IMR-90 (cell line): ENCODE results near the gene GNG2. TPM values are rescaled to one million over a fixed set of nuclear protein-coding genes. Genes with fewer than 3 reads are reported as not detected.

Experiments
- ATAC-seq: fragments of 200-7000 bp; cut with Tn5 transposase; 2 replicates; pipeline ENCODE4 v1.9.1; 2020; ENCODE audit warnings: low read depth, mild to moderate bottlenecking, moderate library complexity
- BruUV-seq: library from RNA; stranded (reverse); fragments of 400-500 nt; replicated peaks from 2 replicates; lab custom pipeline; 2021; lab: Mats Ljungman, UMichigan
- CTCF ChIA-PET: fragments of 300-600 bp; formaldehyde crosslinking; extraction: SDS; loops from one replicate; lab custom pipeline; 2021; ENCODE audit warnings: antibody characterized with exemption; lab: Yijun Ruan, JAX
- POLR2A ChIA-PET: fragments of 300-600 bp; sonication (Branson Sonifier 250); formaldehyde crosslinking; loops from one replicate; lab custom pipeline; 2022; ENCODE audit warnings: antibody characterized with exemption; ENCODE audit not compliant: unreplicated experiment; lab: Charles Lee
- DNase-seq: peaks from one replicate; pipeline ENCODE4 v3.0.0; 2013
- H2AFZ ChIP-seq: replicated peaks from 2 replicates; pipeline ENCODE3; 2013; ENCODE audit warnings: low read length, mild to moderate bottlenecking; ENCODE audit not compliant: poor library complexity
- H2AK5ac ChIP-seq: 2 replicates; pipeline ENCODE4 v1.6.1; 2013; ENCODE audit warnings: low read depth, low read length, inconsistent platforms
- H2AK9ac ChIP-seq: replicated peaks from 2 replicates; pipeline ENCODE3; 2013; ENCODE audit warnings: mild to moderate bottlenecking, low read depth, low read length, moderate library complexity; ENCODE audit not compliant: poor library complexity
- H2BK120ac ChIP-seq: 2 replicates; pipeline ENCODE4 v1.6.1; 2013; ENCODE audit warnings: low read depth, low read length, inconsistent platforms
- H2BK15ac ChIP-seq: 3 replicates; pipeline ENCODE4 v1.6.1; 2013; ENCODE audit warnings: low read depth, low read length, inconsistent platforms
- H2BK20ac ChIP-seq: 2 replicates; pipeline ENCODE4 v1.6.1; 2013; ENCODE audit warnings: low read depth, mild to moderate bottlenecking, inconsistent platforms, low read length, moderate library complexity
- H2BK5ac ChIP-seq: 2 replicates; pipeline ENCODE4 v1.6.1; 2013; ENCODE audit warnings: mild to moderate bottlenecking, low read depth, low read length, inconsistent platforms; ENCODE audit not compliant: poor library complexity, severe bottlenecking
- H3K14ac ChIP-seq: replicated peaks from 2 replicates; pipeline ENCODE4 v1.6.1; 2013; ENCODE audit warnings: low read depth, low read length, inconsistent platforms
- H3K18ac ChIP-seq: 2 replicates; pipeline ENCODE4 v1.6.1; 2013; ENCODE audit warnings: low read depth, low read length, control low read depth
- H3K23ac ChIP-seq: 2 replicates; pipeline ENCODE4 v1.6.1; 2013; ENCODE audit warnings: low read depth, low read length, inconsistent platforms
- H3K27ac ChIP-seq: 2 replicates; pipeline ENCODE4 v1.5.1; 2013; ENCODE audit warnings: mild to moderate bottlenecking, control low read depth, low read length; ENCODE audit not compliant: insufficient read depth
- H3K27me3 ChIP-seq: 2 replicates; pipeline ENCODE4 v1.6.1; 2013; ENCODE audit warnings: low read length; ENCODE audit not compliant: control insufficient read depth, insufficient read depth
- H3K36me3 ChIP-seq: 2 replicates; pipeline ENCODE4 v1.6.1; 2013; ENCODE audit warnings: low read length, mixed read lengths; ENCODE audit not compliant: control insufficient read depth, insufficient read depth
- H3K4ac ChIP-seq: 2 replicates; pipeline ENCODE4 v1.6.1; 2013; ENCODE audit warnings: low read depth, low read length, inconsistent platforms
- H3K4me1 ChIP-seq: 2 replicates; pipeline ENCODE4 v1.6.1; 2013; ENCODE audit warnings: low read length, mixed read lengths; ENCODE audit not compliant: control insufficient read depth, insufficient read depth
- H3K4me2 ChIP-seq: 2 replicates; pipeline ENCODE4 v1.6.1; 2013; ENCODE audit warnings: low read depth, mild to moderate bottlenecking, control low read depth, low read length, moderate library complexity
- H3K4me3 ChIP-seq: 2 replicates; pipeline ENCODE4 v1.5.1; 2013; ENCODE audit warnings: low read depth, mild to moderate bottlenecking, control low read depth, low read length, moderate library complexity; ENCODE audit not compliant: insufficient read depth
- H3K56ac ChIP-seq: 2 replicates; pipeline ENCODE4 v1.6.1; 2013; ENCODE audit warnings: low read length, inconsistent platforms; ENCODE audit not compliant: insufficient read depth; ENCODE audit errors: extremely low read depth
- H3K79me1 ChIP-seq, 2 experiments: 2 replicates each; pipeline ENCODE4 v1.6.1; 2013; ENCODE audit warnings: low read length in 2 of 2, inconsistent platforms in 1 of 2, low read depth in 1 of 2
- H3K9ac ChIP-seq: 2 replicates; pipeline ENCODE4 v1.6.1; 2013; ENCODE audit warnings: low read depth, low read length, control low read depth
- H3K9me1 ChIP-seq: 2 replicates; pipeline ENCODE4 v1.6.1; 2013; ENCODE audit warnings: low read length, inconsistent platforms; ENCODE audit not compliant: insufficient read depth
- H3K9me3 ChIP-seq: 2 replicates; pipeline ENCODE4 v1.6.1; 2013; ENCODE audit warnings: low read length; ENCODE audit not compliant: control insufficient read depth, insufficient read depth
- H4K20me1 ChIP-seq: 2 replicates; pipeline ENCODE4 v1.6.1; 2013; ENCODE audit warnings: low read length, inconsistent platforms; ENCODE audit not compliant: insufficient read depth
- H4K5ac ChIP-seq: 2 replicates; pipeline ENCODE4 v1.6.1; 2013; ENCODE audit warnings: mild to moderate bottlenecking, low read depth, low read length, control low read depth
- H4K8ac ChIP-seq, 2 experiments: 2 replicates each; pipeline ENCODE4 v1.6.1; 2013; ENCODE audit warnings: low read depth in 2 of 2, low read length in 2 of 2, control low read depth in 1 of 2, inconsistent platforms in 1 of 2
- H4K91ac ChIP-seq: 2 replicates; pipeline ENCODE4 v1.6.1; 2013; ENCODE audit warnings: low read depth, low read length, inconsistent platforms; ENCODE audit not compliant: insufficient read depth
- BHLHE40 ChIP-seq: fragments of 150-350 bp; IDR thresholded peaks from 2 replicates; pipeline ENCODE4 v1.6.1; 2016; ENCODE audit warnings: mild to moderate bottlenecking, low read depth, low read length
- CEBPB ChIP-seq: IDR thresholded peaks from 2 replicates; pipeline ENCODE4 v1.6.1; 2012; ENCODE audit warnings: low read depth, low read length, improper control_type of control experiment
- CHD1 ChIP-seq: IDR thresholded peaks from 2 replicates; pipeline ENCODE4 v1.6.1; 2012; ENCODE audit warnings: low read depth, low read length, improper control_type of control experiment
- MAFK ChIP-seq: IDR thresholded peaks from 2 replicates; pipeline ENCODE4 v1.6.1; 2012; ENCODE audit warnings: low read depth, low read length, improper control_type of control experiment
- MAZ ChIP-seq: IDR thresholded peaks from 2 replicates; pipeline ENCODE4 v1.6.1; 2012; ENCODE audit warnings: low read depth, mild to moderate bottlenecking, low read length, improper control_type of control experiment, moderate library complexity, borderline replicate concordance
- MXI1 ChIP-seq: IDR thresholded peaks from 2 replicates; pipeline ENCODE4 v1.6.1; 2012; ENCODE audit warnings: low read depth, mild to moderate bottlenecking, low read length, moderate library complexity, borderline replicate concordance
- NFE2L2 ChIP-seq: fragments of 150-350 bp; IDR thresholded peaks from 2 replicates; pipeline ENCODE4 v1.6.1; 2016; ENCODE audit warnings: low read depth, mild to moderate bottlenecking, low read length
- POLR2A ChIP-seq: IDR thresholded peaks from 2 replicates; pipeline ENCODE4 v1.6.1; 2012; ENCODE audit warnings: mild to moderate bottlenecking, low read depth, low read length
- RAD21 ChIP-seq: IDR thresholded peaks from 2 replicates; pipeline ENCODE4 v1.6.1; 2012; ENCODE audit warnings: low read length, improper control_type of control experiment
- RFX5 ChIP-seq: IDR thresholded peaks from 2 replicates; pipeline ENCODE4 v1.8.0; 2012; ENCODE audit warnings: low read depth, mild to moderate bottlenecking, low read length, moderate library complexity
- SMC3 ChIP-seq: fragments of 150-350 bp; IDR thresholded peaks from 2 replicates; pipeline ENCODE4 v1.6.1; 2016; ENCODE audit warnings: low read depth, mild to moderate bottlenecking, antibody characterized with exemption, low read length, moderate library complexity
- WGBS, 2 experiments: methylation state at CpG; one replicate each; pipeline versions ENCODE4 v1.1.5 to v1.1.7; 2013; ENCODE audit warnings: missing lambda C conversion rate in 2 of 2; ENCODE audit not compliant: insufficient read length in 1 of 2; ENCODE audit errors: extremely low coverage in 2 of 2; 5-methylcytosine and 5-hydroxymethylcytosine counted together
- dilution Hi-C: fragments of 300-500 bp; cut with HindIII; formaldehyde crosslinking; loops from one replicate; pipeline ENCODE4 v1.14.3; 2018; ENCODE audit warnings: low sequenced_read_pairs; ENCODE audit not compliant: unreplicated experiment
- in situ Hi-C: fragments of 300-500 bp; cut with MboI; formaldehyde crosslinking; loops from 3 replicates; pipeline ENCODE4 v1.14.3; 2019; ENCODE audit warnings: low sequenced_read_pairs, inconsistent platforms, mixed read lengths
- intact Hi-C: fragments of 100-400 bp; cut with micrococcal nuclease; formaldehyde crosslinking; loops from 2 replicates; pipeline ENCODE4 v1.10.0; 2022
- polyA plus RNA-seq, 3 experiments: library from polyadenylated mRNA; depleted of rRNA; stranded (reverse); fragments of >200 nt; gene quantifications; 2 replicates each; pipeline ENCODE4 v1.2.3, GENCODE V29; 2012; ENCODE audit warnings: low replicate concordance in 1 of 3
- total RNA-seq: library from RNA; depleted of rRNA; stranded (reverse); fragments of >200 nt; gene quantifications from 2 replicates; pipeline ENCODE4 v1.2.3, GENCODE V29; 2012
- TF ChIP-seq, protein P1 (sequence below): conservative IDR thresholded peaks from 2 replicates; pipeline ENCODE4 v1.5.1; 2012; ENCODE audit warnings: mild to moderate bottlenecking, low read depth, low read length, improper control_type of control experiment
- TF ChIP-seq, protein P2 (sequence below): fragments of 150-350 bp; IDR thresholded peaks from 2 replicates; pipeline ENCODE4 v1.6.1; 2017; ENCODE audit warnings: mild to moderate bottlenecking, antibody characterized with exemption, low read length, low read depth
- TF ChIP-seq, protein P3 (sequence below): fragments of 150-350 bp; IDR thresholded peaks from 2 replicates; pipeline ENCODE4 v1.6.1; 2016; ENCODE audit warnings: low read depth, mild to moderate bottlenecking, low read length, moderate library complexity, borderline replicate concordance

Gene GNG2
- total and polyA plus RNA-seq, 2 of the 4 experiments (the other 2 are of a cell fraction): 13.1 to 14.6 TPM

DNA sequence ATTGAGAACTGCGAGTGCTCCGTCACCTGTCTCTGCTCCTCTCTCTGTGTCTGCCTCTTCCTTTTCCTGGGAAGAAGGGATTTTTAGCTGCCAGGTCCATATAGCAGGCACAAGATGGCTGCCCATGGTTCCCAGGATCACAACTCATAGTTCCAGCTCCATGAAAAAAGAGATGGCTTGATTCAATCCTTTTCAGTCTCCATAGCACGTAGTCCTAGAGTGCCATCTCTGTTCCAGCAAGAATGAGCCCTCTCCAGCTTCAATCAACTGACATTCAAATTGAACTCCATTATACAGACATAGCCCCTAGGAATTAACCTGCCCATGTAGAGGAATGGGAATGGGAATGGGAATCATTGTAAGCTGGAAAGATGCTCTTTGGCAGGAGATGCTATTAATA lies 94.2 kb downstream of the GNG2 start:
- H3K9ac ChIP-seq: no peak overlapping the region
- TF ChIP-seq, protein P1, sequence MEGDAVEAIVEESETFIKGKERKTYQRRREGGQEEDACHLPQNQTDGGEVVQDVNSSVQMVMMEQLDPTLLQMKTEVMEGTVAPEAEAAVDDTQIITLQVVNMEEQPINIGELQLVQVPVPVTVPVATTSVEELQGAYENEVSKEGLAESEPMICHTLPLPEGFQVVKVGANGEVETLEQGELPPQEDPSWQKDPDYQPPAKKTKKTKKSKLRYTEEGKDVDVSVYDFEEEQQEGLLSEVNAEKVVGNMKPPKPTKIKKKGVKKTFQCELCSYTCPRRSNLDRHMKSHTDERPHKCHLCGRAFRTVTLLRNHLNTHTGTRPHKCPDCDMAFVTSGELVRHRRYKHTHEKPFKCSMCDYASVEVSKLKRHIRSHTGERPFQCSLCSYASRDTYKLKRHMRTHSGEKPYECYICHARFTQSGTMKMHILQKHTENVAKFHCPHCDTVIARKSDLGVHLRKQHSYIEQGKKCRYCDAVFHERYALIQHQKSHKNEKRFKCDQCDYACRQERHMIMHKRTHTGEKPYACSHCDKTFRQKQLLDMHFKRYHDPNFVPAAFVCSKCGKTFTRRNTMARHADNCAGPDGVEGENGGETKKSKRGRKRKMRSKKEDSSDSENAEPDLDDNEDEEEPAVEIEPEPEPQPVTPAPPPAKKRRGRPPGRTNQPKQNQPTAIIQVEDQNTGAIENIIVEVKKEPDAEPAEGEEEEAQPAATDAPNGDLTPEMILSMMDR: no peak
- no peak for TF ChIP-seq POLR2A
- no peak for TF ChIP-seq RAD21
- no peak for TF ChIP-seq CEBPB
- no peak for TF ChIP-seq MAFK
- TF ChIP-seq RFX5: no peak
- TF ChIP-seq MXI1: no peak
- no peak for TF ChIP-seq NFE2L2
- no peak for TF ChIP-seq SMC3
- TF ChIP-seq, protein P2, sequence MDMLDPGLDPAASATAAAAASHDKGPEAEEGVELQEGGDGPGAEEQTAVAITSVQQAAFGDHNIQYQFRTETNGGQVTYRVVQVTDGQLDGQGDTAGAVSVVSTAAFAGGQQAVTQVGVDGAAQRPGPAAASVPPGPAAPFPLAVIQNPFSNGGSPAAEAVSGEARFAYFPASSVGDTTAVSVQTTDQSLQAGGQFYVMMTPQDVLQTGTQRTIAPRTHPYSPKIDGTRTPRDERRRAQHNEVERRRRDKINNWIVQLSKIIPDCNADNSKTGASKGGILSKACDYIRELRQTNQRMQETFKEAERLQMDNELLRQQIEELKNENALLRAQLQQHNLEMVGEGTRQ: no peak
- TF ChIP-seq BHLHE40: no peak
- TF ChIP-seq, protein P3, sequence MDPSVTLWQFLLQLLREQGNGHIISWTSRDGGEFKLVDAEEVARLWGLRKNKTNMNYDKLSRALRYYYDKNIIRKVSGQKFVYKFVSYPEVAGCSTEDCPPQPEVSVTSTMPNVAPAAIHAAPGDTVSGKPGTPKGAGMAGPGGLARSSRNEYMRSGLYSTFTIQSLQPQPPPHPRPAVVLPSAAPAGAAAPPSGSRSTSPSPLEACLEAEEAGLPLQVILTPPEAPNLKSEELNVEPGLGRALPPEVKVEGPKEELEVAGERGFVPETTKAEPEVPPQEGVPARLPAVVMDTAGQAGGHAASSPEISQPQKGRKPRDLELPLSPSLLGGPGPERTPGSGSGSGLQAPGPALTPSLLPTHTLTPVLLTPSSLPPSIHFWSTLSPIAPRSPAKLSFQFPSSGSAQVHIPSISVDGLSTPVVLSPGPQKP: no peak
- TF ChIP-seq CHD1: no peak
- TF ChIP-seq MAZ: no peak
- no peak overlapping the region for H2BK20ac ChIP-seq
- DNase-seq (no peak), ATAC-seq (no peak)
- peaks cover 8% of the 10 kb centered on the region for H3K9me3 ChIP-seq
- H3K4me1 ChIP-seq: no peaks in the 10 kb centered on the region
- no peak overlapping the region for H3K4me2 ChIP-seq
- CTCF ChIA-PET: interaction anchor here (1.2 kb wide), 1 partner anchor 24 kb away, joined by 4 read pairs; no protein-coding TSS in a partner anchor
- no peaks in the 10 kb centered on the region for H4K20me1 ChIP-seq
- no peak overlapping the region for H3K4me3 ChIP-seq
- no peak overlapping the region for H3K56ac ChIP-seq
- no peak overlapping the region for H4K5ac ChIP-seq
- H3K4ac ChIP-seq: no peak overlapping the region
- in situ Hi-C loops (no loop called here), intact Hi-C loops (no loop called here), dilution Hi-C loops (no loop called here)
- no peaks in the 10 kb centered on the region for H3K79me1 ChIP-seq
- H2BK120ac ChIP-seq: no peak overlapping the region
- no peak overlapping the region for H4K8ac ChIP-seq
- no peak overlapping the region for H4K91ac ChIP-seq
- H3K27me3 ChIP-seq: no peaks in the 10 kb centered on the region
- H3K23ac ChIP-seq: no peak overlapping the region
- H2BK15ac ChIP-seq: no peak overlapping the region
- H3K18ac ChIP-seq: no peak overlapping the region
- H3K14ac ChIP-seq: no peak overlapping the region
- no peak overlapping the region for H2AK9ac ChIP-seq
- POLR2A ChIA-PET: no interaction called here
- no peaks in the 10 kb centered on the region for H3K9me1 ChIP-seq
- BruUV-seq: no TSS peak
- no peak overlapping the region for H3K27ac ChIP-seq
- H3K36me3 ChIP-seq: peaks cover 16% of the 10 kb centered on the region
- H2BK5ac ChIP-seq: no peak overlapping the region
- no peak overlapping the region for H2AK5ac ChIP-seq
- H2AFZ ChIP-seq: no peak overlapping the region
- no CpG with 5 or more reads among the region's 3 CpGs for WGBS, 2 experiments
